AG20443 (cell line): ENCODE results near the gene SPX.

Source experiments
- DNase-seq: peaks from one replicate; pipeline ENCODE4 v3.0.0; 2012; ENCODE audit warnings: low spot score, mixed read lengths

Gene SPX

DNA sequence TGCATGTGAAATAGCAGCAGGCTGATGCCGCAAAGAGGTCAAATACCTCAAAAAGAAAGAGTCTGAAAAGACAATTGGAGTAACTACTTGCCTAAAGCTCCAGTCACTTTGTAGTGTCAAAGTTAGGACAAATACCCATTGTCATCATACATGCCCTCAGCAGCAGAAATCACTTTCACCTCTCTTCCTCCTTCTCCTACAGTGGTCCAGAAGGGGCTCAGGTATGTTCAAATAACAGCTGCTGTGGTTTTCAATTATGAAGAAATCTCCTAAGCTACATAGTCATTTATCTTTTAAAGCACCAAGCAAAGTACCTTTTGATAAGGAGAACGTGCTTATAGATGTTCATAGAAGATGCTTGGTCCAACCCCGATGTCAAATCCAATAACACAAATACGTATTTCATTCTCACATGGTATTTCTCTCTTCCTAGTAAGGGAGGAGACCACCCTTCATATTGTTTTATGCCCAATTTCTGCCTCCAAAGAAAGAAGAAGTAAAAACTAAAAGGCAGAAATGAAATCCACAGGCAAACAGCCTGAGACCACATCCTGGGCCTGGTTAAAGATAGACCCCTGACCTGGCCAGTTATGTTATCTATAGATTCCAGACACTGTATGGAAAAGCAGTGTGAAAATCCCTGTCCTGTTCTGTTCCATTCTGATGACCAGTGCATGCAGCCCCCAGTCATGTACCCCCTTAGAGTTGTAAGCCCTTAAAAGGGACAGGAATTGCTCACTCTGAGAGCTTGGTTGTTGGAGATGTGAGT lies 54.8 kb downstream of the SPX start:
- DNase-seq: no peak
